ENCODE results near the gene PTPN6.

PTPN6 gene

GRCh38 chr12:6947615-6948014, 3.5 kb upstream of the PTPN6 start:
- H3K4me3 ChIP-seq (ENCODE audit: low read depth, low read length): no peak overlapping the region
- no peak for DNase-seq (ENCODE audit: low read depth)
- TF ChIP-seq, protein P1, sequence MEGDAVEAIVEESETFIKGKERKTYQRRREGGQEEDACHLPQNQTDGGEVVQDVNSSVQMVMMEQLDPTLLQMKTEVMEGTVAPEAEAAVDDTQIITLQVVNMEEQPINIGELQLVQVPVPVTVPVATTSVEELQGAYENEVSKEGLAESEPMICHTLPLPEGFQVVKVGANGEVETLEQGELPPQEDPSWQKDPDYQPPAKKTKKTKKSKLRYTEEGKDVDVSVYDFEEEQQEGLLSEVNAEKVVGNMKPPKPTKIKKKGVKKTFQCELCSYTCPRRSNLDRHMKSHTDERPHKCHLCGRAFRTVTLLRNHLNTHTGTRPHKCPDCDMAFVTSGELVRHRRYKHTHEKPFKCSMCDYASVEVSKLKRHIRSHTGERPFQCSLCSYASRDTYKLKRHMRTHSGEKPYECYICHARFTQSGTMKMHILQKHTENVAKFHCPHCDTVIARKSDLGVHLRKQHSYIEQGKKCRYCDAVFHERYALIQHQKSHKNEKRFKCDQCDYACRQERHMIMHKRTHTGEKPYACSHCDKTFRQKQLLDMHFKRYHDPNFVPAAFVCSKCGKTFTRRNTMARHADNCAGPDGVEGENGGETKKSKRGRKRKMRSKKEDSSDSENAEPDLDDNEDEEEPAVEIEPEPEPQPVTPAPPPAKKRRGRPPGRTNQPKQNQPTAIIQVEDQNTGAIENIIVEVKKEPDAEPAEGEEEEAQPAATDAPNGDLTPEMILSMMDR (IDR thresholded peaks at IDR 0.05; ENCODE audit: control insufficient read depth, extremely low read depth, insufficient read depth): no peak

- H3K4me3 ChIP-seq (ENCODE audit: low read depth, low read length): no peak overlapping the region
- TF ChIP-seq, protein P1 (IDR thresholded peaks at IDR 0.05; ENCODE audit: control insufficient read depth, extremely low read depth, insufficient read depth): no peak
- DNase-seq (ENCODE audit: low read depth): no peak
Measured at GRCh38 chr12:6948873-6949594, 2.1 kb upstream of the PTPN6 start.

GRCh38 chr12:6950401-6950801, 755 bp upstream of the PTPN6 start:
- no peak overlapping the region for H3K4me3 ChIP-seq (ENCODE audit: low read depth, low read length)
- TF ChIP-seq, protein P1 (IDR thresholded peaks at IDR 0.05; ENCODE audit: control insufficient read depth, extremely low read depth, insufficient read depth): 0 out of 2 replicates have a peak, but pooled peaks have one; percentile 8
- no peak for DNase-seq (ENCODE audit: low read depth)

- TF ChIP-seq, protein P1 (IDR thresholded peaks at IDR 0.05; ENCODE audit: control insufficient read depth, extremely low read depth, insufficient read depth): no peak
- DNase-seq (ENCODE audit: low read depth): no peak
- no peak overlapping the region for H3K4me3 ChIP-seq (ENCODE audit: low read depth, low read length)
Measured at GRCh38 chr12:6951551-6952120, 480 bp downstream of the PTPN6 start.

DNA sequence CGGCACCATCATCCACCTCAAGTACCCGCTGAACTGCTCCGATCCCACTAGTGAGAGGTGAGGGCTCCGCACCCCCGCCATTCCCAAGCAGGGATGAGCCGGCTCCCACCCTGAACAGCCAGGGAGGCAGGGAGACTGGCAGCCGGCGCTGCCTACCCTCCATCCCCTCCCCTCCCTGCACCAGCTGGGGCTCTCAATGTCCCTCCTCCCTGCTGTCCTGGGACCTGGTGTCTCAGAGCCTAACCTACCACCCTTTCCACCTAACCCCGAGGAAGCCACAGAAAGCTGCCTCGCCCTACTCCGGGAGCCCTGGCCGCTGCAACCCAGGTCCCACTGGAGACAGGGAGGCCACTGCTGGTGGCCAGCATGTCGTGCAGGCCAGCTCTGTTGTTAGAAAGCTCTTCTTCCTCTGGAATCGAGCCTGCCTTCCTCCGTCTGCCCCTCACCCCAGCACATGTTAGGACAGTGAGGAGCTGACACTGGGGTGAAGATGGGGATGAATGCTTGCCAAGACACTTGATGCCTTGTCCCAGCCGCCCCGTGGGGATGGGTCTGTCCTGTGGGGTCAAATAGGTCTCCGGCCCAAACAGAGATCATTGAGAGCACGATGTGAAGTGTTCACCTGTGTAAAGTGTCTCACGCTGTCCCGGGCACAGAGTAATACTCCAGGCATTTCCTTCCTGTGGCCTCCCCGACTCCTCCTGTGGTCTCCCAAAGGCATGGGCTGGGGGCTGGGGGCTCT, 1.1 kb downstream of the PTPN6 start:
- TF ChIP-seq, protein P1 (IDR thresholded peaks at IDR 0.05; ENCODE audit: control insufficient read depth, extremely low read depth, insufficient read depth): no peak
- DNase-seq (ENCODE audit: low read depth): no peak
- no peak overlapping the region for H3K4me3 ChIP-seq (ENCODE audit: low read depth, low read length)

- H3K4me3 ChIP-seq (ENCODE audit: low read depth, low read length): no peak overlapping the region
- TF ChIP-seq, protein P1 (IDR thresholded peaks at IDR 0.05; ENCODE audit: control insufficient read depth, extremely low read depth, insufficient read depth): no peak
- DNase-seq (ENCODE audit: low read depth): no peak
Measured at GRCh38 chr12:6952863-6953441, 1.8 kb downstream of the PTPN6 start.

Data from LNCaP clone FGC (cell line).